SKM-1 treated with dmso at 0.1 percent for 144 hours (cell line): ENCODE measurements around the gene ARHGAP26.

Source experiments
- DNase-seq: peaks from one replicate; lab custom pipeline; 2025; ENCODE audit not compliant: unreplicated experiment; lab: John Stamatoyannopoulos, UW

The ARHGAP26 gene

DNA sequence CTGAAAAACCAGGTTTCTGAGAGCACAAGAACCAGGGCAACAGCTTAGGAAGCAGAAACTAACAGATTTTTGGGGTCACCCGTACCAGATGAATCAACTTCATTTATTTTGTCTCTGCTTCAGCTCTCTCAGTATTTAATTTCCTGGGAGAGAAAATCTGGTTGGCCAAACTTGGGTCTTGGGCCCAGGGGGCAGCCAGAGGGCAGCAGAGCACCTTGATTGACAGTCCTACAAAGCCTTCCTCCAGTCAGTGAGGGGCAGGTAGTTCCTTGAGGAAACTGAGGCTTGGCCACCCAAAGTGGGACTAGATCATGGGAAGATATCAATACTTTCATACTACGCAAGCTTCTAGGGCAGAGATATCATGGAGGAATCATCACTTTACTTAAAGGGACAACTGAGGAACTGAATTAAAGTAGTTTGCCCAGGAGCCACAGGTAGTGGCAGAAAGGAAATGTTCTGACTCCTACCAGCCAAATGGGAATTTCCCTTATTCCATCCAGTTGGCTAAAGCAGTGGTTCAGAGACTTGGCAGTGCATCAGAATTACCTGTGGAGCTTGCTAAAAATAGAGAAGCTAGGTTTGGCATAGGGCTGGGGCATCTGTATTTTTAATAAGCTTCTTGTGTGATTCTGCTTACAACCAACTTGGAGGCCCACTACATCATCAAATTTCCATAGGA lies 21.5 kb upstream of the ARHGAP26 start:
- DNase-seq = no peak

DNA sequence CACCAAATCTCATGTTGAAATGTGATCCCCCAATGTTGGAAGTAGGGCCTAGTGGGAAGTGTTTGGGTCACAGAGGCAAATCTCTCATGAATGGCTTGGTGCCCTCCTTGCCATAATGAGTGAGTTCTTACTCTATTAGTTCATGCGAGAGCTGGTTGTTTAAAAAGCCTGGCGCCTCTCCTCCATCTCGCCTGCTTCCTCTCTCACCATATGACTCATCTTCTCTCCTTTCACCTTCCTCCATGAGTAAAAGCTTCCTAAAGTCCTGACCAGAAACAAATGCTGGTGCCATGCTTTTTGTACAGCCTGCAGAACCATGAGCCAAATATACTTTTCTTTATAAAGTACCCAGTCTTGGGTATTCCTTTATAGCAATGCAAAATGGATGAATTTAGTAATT lies 20.9 kb upstream of the ARHGAP26 start:
- DNase-seq = peak; percentile 59

DNA sequence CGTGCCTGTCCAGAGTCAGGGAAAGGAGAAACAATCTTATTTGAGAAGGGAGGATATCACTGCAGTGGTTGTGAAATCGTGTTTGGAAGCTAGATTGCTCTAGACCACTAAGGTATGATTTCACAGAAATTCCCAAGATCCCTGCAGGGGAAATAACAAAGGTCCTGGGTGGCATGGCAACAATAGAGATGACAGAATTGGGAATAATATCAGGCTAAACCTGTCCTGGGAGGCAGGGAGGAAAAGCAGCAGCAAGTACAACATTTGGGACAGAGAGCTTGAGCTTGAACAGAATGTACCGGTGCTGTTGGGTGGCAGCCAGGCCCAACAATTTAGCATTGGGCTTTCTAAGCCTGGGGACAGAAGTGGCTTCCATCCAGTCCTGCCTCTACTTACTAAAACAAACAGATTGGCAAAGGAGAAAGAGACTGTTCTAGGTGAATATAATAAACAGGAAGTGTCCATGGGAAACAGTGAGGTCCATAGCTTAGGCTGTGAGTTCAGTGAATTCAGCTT lies 17.0 kb upstream of the ARHGAP26 start:
- DNase-seq = no peak

DNA sequence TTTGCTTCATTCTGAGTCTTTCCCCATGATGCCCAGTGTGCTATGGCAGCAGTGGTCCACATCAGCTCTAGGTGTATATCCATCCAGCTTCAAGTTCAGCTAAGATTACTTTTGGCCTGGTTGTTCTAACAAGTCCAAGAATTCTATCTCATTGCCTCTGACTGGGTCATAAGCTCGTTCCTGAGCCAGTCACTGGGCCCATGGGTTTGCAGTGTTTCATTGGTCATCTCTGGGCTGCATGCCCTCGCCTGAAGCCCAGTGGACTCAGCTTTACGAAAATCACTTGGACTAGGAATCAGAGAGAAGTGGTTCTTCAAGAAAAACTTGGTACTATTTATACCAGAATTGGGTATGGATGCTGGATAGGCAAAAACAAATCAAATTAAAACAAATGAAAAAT lies 16.1 kb upstream of the ARHGAP26 start:
- DNase-seq = no peak

DNA sequence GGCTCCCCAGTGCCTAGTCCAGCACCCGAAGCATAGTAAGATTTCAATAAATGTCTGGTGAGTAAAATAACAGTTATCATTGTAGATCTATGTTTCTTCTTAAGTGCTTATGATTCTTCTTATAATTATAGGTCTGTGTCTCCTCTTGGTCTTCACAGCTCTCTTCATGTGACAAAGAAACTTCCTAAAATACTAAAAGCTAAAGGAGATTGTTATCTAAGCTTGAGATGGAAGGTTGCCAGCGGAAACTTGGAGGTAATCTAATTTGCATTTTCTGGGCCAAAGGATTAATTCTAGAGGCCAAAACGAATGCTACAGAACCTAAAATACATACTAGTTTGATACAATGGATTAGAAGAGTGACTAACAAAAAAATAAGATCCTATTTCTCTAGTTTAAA lies 13.6 kb upstream of the ARHGAP26 start:
- DNase-seq = no peak

DNA sequence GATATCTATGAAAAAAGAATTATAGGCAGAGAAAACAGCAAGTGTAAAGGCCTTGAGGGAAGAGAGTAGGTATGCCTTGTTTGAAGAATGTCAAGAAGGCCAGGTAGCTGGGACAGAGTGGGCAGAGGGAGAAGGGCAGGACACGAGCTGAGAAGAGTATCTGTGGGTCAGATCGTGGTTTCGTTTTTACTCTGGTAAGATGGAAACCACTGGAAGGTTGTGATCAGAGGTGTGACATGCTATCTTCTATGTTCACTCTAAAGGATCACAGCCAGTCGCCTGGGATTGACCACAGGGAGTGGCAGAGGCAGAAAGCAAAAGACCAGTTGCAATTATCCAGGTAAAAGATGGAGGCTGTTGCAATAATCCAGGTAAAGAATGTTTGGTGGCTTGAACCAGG lies 12.6 kb upstream of the ARHGAP26 start:
- DNase-seq = no peak

DNA sequence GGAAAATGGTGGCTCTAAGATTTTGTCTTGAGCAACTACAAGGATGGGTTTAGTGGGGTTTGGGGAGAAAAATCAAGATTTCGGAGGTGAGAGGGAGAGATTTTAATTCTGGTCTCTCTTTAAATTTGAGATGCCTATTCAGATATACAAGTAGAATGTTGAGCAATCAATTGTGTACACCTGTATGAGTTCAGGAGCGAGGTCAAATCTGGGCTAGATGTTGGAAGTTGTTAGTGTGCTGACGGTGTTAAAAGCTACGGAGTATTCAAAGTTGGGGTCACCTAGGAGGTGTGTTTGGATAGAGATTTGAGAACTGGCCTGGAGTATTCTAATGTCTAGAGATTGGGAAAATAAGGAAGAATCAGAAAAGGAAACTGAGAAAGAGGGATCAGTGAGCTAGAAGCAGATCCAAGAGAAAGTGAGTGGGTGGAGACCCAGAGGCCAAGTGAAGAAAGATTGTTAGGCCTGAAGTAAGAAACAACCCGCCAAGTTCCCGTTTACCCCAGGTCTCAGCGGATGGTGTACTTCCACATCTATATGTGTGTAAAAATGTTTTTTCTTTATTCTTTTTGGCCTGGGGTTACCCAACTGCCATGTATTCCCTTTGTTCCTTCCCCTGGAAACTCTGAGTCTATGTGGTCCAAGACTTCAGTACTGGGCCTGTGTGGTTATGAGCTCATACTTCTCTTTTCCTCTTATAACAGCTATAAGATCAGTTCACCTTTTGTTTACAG lies 11.9 kb upstream of the ARHGAP26 start:
- DNase-seq = peak; percentile 93

DNA sequence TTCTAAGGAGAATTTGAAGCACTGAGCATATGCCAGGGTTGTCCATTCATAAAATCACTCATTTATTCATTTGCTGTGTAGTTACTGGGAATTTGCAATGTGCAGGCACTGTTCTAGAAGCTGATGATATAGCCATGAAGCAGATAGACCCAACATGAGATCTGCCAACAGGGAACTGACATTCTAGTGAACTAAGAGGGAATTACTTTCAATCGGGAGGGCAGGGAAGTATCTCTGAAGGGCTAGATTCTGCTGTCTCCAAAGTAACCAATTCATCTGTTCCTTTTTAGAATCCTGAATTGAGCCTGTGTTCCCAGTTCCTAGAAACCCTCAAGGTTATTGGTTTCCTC lies 11.4 kb upstream of the ARHGAP26 start:
- DNase-seq = no peak

DNA sequence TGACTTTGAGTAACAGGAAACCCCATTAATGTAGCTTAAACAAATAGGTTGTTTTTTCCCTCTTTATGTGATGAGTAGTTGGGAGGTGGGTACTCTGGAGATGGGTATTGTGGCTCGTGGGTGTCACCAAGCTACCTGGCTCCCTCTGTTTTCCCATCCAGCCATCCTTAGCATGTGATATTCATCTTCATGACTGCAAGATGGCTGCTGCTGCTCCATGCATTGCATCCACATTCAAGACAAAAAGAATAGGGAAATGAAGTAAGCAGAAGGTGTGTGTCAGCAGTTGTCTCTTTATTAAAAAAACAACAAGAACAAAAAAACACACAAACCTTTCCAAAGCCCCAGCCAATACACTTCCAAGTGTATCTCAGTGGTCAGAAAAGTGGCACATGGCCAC lies 6.5 kb upstream of the ARHGAP26 start:
- DNase-seq = no peak

DNA sequence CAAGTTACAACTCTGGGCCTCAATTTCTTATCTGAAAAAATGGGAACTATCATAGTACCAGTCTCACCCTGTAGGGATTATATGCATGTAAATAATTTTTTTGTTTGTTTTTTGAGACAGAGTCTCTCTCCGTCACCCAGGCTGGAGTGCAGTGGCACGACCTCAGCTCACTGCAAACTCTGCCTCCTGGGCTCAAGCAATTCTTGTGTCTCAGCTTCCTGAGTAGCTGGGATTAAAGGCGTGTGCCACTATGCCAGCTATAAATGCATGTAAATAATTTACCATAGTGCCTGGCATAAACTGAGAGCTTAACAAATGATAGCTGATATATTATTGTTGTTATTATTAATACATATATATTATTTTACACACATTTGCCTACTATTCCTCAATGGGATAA lies 3.0 kb upstream of the ARHGAP26 start:
- no peak for DNase-seq

DNA sequence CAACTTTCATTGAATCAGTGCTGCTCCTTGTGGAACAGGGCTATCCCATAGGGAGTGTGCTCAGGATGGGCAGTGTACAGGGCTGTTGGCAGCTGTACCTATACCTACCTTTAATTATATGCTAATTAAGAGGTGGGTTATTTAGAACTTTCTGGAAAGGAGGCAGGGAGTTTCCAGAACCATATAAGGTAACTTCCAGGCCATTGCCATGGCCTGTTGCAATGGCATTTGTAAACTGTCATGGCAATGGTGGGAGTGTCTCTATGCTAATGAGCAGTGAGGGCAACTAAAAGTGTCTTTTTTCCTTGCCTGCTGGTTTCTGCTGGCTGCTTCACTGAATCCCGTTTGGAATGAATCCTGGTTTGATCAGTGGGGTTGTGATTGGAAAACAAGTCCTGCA lies 2.3 kb upstream of the ARHGAP26 start:
- DNase-seq = no peak

DNA sequence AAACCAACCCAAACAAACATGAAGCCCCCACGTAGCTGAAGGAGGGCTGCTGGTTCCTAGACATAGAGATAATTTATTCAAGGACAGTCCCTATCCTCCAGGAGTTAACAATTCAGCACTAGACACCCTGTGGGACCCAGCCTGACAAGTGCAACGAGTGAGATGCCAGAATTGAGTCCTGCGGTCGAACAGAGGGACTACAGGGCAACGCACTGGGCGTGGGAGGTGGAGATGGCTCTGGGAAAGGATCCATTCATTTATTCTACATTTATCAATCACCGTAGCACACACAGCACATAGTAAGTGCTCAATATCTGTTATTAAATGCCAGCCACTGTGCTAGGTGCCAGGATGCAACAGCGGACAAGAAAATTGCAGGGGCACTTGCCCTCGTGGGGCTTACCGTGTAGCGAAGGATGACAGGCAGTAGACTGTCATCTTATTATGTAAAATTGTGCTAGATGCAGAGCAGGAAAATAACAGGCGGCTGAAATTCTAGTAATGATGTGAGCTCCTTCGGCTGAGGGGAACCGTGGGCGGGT lies 855 bp upstream of the ARHGAP26 start:
- no peak for DNase-seq

DNA sequence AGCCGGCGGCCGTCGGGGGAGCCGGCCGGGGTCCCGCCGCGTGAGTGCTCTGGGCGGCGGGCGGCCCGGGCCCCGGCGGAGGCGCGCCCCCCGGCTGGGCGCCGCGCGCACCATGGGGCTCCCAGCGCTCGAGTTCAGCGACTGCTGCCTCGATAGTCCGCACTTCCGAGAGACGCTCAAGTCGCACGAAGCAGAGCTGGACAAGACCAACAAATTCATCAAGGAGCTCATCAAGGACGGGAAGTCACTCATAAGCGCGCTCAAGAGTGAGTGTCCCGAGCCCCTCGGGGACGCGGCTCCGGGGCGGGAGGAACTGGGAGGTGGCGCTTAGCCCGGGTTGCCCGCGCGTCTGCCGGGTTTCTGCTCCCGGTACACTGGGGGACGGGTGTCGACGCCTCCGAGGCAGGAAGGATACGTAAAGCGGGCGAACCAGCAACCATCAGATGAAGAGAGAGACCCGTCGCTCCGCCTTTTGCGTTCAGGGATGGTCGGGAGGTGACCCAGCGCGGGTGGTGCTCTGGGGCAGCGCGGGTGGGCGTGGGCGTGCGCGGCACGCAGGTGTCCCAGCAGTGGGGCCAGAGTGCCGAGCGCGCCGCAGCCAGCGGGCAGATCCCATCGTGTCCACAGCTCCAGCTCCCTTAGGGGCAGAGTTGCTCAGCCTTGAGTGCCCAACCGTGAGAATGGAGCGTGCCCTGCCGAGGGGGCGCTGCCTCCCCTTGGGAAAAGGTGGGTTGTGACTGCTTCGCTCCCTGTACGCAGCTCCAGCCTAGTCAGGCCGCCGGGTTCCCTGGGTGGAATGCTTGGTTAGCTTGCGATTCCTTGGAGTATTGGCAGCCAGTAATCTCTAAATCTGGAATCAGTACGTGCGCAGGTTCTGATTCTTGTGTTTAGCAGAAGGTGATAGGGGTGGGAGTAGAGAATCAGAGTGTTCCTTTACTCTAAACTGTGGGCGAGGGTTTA lies 753 bp downstream of the ARHGAP26 start:
- DNase-seq = no peak

DNA sequence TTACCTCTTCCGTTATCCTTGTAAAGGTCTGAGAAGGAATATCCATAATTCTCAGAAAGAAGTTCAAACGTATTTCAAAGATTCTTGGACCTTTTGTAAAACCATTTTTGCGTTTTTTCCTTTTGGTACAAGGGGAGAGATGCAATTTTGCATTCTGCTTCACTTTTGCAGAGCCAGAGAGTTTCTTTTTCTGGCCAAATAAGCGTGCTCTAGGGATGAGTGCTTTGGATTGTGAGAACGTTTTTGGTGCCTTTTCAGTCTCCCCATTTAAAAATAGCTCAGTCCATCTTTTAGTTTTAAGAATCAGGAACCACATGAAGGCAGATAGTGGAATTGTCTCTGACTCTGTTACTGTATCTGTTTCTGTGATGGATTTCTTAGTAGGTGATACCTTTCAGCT lies 1.5 kb downstream of the ARHGAP26 start:
- DNase-seq = no peak

DNA sequence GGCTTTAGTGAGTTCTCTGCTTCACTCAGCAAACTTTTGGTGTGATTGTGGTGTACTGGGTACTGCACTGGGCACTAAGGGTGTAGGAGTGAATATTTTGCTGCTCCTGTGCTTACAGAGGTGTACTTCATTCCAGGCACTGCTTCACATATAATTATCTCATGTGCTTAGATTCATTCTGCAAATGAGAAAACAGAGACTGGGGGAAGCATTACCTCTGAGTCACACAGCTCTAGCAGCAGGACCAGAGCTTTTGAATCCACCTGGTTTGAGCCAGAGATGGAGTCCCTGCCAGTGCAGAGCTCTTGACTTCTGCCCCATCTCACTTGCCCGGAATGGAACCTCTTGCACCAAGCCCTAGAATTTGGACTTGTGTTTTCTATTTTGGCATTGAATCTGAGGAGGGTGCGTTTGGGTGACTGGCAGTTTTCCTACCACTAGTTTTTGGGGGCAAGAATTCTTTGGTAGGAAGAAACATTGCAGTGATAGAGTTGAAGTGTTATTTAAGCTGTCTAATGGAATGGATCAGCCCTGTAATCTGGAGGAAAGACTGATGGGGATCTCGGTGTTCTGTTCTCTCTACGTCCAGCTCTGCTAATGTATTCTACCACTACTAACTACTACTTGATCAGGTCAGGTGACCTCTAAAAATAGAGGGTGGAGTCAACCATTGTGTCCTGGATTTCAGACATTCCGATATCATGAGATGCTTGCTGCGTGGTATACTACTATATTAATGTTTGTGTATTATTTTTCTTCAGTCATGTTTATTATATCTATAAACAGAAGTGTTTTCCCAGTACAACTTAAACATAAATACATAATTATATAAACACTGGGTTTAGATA lies 2.5 kb downstream of the ARHGAP26 start:
- no peak for DNase-seq

DNA sequence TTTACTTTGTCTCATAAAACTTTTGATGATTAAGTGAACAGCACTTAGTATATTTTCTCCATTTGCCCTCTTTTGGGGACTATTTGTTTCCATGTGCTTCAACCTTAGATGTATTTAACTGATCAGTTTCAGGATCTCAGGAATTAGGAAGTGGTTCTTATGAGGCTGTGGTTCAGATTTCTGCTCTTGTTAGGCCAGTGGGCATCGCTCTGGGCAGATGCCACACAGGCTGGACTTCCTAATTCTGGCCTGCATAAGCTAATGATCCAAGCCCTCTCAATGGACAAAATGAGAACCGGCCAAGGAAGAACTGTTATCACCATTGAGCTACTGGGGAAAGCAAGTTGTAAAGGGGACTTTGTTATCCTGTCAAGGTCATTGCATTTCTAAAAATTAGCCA lies 6.9 kb downstream of the ARHGAP26 start:
- DNase-seq = no peak

DNA sequence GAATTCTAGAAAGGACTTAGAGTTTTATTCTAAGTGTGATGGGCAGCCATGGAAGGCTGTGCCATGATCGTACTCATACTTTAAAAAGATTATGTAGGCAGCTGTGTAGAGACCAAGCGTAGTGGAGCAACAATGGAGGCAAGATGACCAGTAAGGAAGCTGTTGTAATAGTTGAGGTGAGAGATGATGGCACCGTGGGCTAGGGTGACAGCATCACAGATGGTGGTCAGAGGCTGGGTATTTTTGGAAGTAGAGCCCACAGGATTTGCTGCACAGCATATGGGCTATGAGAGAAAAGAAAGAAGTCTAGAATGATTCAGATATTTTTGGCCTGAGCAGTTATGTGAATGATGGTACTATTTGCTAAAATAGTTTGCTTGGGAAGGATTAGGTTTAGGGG lies 7.7 kb downstream of the ARHGAP26 start:
- peak; percentile 67 for DNase-seq

DNA sequence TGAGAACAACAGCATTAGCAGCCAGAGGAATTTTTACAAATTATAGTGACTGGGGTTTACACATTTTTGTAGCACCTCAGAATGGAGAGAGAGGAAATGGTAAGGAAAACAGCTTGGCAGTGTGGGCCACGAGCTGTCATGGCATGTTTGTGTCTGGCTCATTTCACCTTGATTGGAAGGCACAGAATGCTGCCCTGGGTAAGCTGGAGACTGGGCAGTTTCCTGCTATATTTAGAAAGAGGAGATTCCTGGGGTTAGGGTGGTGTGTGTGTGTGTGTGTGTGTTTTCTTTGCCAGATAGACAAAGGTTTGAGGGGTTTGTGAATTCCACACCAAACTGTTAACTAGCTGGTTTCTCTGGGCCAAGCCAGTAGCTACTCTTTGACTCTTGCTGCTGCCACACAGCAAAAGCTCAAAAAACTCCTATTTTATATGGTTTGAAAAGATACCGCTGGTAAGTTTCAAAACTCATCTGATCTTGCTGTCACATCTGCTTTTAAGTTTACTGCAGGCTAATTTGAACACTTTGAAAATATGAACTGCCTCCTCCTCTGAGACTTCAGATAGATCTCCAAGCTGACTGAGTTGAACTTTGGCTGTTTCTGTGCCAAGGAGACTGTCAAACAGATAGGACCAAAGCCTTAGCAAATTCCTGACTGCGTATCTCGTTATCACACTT lies 9.1 kb downstream of the ARHGAP26 start:
- DNase-seq = no peak

DNA sequence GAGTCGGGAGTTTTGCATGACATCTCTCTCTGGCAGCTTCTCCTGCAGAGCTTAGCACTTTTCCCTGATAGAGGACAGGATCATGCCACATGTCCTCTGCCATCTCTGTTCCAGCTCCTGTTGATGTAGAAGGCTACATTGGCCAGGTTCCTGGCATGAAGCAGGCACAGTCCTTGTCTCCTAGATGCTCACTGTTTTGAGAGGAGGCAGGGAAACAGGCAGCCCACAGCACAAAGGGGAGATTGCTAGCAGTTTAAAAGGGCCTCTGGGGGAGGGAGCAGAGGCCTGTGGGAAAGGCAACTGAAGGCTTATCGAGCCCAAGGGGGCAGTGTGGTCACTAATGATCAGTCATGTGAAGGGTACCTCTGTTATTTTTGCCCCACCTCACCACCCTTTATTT lies 10.7 kb downstream of the ARHGAP26 start:
- DNase-seq = no peak

DNA sequence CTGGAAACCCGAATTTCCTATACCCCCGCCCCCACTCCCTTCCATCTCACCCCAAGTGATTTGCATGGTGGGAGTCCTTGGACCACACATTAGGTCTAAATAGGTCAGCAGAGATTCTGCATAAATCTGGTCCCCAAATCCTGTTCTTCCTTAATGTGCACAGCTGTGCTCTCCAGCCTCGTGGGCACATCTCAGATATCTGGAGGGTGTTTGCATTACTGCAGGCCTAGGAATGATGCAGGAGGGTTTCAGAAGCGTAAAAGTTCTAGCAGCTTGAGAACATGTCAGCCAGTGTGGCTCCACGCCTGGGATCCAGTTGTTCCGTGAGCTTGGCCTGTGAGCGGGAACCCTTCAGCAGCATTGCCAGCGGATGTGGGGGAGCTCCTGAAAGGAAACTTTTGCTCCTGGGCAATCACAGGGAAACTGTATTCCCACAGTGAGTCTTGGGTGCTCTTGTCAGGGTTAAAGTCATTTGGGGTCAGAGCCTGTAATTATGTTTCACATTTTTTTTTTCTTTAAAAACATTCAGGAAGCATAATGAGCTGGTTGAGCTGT lies 12.9 kb downstream of the ARHGAP26 start:
- DNase-seq = no peak
